Esophagus mucosa (tissue), 1 donor: ENCODE measurements around the gene GMNN. TPM values are rescaled to one million over a fixed set of nuclear protein-coding genes. Genes with fewer than 3 reads are reported as not detected.
"Not testable (repeated sequence)": the region's sequence is repeated elsewhere in the genome, so short reads cannot be mapped to it uniquely, and the experiment has no call there.

ENCODE experiments used
- ATAC-seq: fragments of 200-7000 bp; cut with Tn5 transposase; one replicate; pipeline ENCODE4 v1.9.1; 2020
- total RNA-seq: library from RNA; stranded (reverse); gene quantifications from one replicate; pipeline ENCODE4 v1.2.4, GENCODE V29; 2023
- donor health status: DM: yes; HTN: yes; CAD: no.

GMNN gene
- total RNA-seq: 14.9 TPM

DNA sequence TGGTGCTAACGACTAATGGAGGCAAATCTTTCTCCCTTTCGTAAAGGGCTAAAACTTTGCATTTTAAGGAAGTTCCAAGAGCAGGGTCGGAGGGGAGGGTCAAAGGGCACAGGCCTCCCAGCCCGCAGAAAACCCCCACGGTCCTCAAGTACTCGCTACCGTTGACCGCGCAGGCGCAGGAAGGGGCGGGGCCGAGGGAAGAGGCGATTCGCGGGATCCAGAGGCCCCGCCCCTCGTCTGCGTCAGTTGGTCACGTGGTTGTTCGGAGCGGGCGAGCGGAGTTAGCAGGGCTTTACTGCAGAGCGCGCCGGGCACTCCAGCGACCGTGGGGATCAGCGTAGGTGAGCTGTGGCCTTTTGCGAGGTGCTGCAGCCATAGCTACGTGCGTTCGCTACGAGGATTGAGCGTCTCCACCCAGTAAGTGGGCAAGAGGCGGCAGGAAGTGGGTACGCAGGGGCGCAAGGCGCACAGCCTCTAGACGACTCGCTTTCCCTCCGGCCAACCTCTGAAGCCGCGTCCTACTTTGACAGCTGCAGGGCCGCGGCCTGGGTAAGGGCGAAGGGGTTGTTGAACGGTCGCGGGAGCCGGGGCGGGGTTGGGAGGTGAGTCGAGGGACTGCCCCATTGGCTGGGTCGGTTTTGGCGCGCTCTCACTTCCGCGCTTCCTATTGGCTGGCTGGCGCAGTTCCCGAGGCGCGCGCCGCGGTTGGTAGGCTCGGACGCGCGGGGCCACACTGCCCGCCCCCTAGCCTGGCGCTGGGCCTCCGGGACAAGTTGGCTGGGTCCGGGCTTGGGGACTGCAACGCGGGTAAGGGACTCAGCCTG, at the start of gene GMNN:
TSS of gene GMNN (plus strand) at position 242 of the 824 bp plus-strand sequence. CDS start 2,310 bp downstream, outside the sequence.
- ATAC-seq: peak; percentile 97

DNA sequence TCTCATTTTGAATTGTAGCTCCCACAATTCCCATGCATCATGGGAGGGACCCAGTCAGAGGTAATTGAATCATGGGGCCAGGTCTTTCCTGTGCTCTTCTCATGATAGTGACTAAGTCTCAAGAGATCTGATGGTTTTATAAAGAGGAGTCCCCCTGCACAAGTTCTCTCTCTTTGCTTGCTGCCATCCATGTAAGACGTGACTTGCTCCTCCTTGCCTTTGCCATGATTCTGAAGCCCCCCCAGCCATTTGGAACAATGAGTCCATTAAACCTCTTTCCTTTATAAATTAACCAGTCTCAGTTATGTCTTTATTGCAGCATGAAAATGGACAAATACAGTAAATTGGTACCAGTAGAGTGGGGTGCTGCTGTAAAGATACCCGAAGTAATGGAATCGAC, 44.1 kb upstream of the GMNN start:
- ATAC-seq: not testable (repeated sequence)

DNA sequence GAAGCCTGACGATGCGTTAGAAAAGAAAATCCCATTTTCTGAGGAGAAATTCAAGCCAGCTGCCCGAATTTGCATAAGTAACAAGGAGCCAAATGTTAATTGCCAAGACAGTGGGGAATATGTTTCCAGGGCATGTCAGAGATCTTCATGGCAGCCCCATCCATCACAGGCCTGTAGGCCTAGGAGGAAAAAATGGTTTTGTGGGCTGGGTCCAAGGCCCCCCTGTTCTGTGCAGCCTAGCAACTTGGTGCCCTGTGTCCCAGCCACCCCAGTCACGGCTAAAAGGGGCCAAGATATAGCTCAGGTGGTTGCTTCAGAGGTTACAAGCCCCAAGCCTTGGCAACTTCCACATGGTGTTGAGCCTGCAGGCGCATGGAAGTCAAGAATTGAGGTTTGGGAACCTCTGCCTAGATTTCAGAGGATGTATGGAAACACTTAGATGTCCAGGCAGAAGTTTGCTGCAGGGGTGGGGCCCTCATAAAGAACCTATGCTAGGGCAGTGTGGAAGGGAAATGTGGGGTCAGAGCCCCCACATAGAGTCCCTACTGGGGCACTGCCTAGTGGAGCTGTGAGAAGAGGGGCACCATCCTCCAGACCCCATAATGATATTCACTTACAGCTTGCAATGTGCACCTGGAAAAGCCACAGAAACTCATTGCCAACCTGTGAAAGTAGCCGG, 43.1 kb upstream of the GMNN start:
- ATAC-seq: not testable (repeated sequence)

DNA sequence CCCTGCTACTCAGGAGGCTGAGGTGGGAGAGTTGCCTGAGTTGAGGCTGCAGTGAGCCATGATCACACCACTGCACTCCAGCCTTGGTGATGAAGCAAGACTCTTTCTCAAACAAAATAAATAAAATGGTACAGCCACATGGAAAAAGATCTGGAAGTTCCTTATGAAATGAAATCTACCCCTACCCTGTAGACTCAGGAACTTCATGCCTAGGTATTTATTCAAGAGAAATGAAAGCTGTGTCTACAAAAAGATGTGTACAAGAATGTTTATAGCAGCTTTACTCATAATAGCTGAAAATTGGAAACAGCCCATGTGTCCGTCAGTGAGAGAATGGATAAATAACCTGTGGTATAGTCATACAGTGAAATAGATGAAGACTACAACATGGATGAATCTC, 40.6 kb upstream of the GMNN start:
- no peak for ATAC-seq

DNA sequence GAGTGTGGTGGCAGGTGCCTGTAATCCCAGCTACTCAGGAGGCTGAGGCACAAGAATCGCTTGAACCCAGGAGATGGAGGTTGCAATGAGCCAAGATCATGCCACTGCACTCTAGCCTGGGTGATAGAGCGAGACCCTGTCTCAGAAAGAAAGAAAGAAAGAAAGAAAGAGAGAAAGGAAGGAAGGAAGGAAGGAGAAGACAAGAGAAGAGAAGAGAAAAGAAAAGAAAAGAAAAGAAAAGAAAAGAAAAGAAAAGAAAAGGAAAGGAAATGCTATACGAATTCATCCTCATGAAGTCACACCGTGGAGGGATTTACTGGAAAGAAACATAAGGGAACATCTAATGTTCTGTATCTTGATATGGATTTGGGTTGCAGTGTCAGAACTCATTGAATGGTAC, 40.0 kb upstream of the GMNN start:
- not testable (repeated sequence) for ATAC-seq

DNA sequence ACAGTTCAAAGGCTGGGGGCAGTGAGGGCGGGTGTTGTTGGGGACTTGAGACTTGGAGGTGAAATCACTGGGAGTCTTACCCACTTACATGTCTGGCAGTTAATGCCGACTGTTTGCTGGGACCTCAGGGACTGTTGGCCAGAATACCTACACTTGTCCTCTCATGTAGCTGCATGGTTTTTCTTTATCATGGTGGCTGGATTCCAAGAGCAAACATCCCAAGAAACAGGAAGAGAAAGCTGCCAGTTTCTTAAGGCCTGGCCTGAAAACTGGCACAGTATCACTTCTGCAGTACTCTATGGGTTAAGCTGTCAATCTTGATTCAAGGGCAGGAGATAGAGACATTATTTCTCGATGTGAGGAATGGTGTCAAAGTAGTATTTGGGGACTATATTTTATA, 36.0 kb upstream of the GMNN start:
- no peak for ATAC-seq

DNA sequence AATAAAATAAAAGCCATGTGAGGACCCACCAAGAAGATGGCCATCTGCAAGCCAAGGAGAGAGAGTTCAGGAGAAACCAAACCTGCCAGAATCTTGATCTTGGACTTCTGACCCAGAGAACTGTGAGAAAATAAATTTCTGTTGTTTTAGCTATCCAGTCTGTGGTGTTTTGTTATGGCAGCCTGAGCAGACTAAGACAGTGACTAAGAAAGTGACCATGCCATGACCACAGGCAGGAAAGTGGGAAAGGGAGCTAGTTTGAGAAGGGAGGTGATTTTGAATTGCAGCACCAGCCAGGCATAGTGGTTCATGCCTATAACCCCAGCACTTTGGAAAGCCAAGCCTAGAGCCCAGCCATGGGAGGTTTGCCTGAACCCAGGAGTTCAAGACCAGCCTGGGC, 33.9 kb upstream of the GMNN start:
- no peak for ATAC-seq

DNA sequence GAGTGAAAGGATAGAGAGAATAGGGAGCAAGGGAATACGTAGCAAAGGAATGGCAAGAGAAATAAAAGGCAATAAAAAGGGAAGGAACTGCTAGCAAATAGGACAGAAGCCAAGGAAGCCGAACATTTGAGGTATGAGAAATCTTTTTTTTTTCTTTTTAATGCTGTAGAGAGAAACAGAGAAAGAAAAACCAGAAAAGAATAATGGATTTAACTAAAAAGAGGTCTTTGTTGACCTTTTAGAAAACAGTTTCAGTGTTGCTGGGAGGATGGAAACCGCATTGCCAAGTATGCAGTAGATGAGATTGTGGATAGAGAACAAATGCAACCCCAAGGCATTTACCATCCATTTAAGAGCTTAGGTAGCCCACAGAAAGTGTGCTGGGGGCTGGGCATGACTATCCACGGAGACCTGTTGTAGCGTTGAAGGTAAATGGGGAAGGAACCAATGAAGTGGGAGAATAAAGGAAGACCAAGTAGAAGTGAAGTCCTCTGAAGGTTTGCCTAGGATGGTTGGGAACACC, 32.5 kb upstream of the GMNN start:
- no peak for ATAC-seq

DNA sequence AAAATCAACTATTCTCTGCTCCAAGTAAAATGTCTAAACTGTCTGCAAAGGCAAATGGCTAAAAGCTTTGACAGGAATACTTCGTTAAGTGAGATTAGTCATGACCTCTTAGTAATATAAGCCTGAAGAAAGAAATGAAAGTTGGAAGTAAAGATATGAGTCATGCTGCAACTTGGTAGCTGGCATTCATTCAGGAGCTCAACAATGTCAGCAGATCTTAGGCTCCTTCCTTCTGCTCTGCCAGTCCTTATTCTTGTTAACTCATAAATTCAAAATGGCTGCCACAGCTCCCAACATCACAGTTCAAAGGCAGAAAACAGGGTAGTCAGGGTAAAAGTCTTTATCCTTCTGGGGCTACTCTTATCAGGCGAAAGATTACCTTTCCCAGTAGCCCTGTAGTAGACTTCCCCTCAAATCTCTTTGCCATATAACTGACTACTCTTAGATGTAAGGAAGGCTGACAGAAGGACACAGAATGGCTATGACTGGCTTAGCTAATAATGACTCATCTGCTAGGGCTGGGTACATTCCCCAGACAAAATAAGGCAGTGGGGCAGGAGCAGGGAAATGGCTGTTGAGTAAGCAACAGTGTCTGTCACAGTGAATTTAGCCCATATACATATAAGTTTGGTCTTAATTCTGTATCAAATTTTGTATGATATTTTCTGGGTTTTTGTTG, 31.3 kb upstream of the GMNN start:
- ATAC-seq: peak; percentile 97

DNA sequence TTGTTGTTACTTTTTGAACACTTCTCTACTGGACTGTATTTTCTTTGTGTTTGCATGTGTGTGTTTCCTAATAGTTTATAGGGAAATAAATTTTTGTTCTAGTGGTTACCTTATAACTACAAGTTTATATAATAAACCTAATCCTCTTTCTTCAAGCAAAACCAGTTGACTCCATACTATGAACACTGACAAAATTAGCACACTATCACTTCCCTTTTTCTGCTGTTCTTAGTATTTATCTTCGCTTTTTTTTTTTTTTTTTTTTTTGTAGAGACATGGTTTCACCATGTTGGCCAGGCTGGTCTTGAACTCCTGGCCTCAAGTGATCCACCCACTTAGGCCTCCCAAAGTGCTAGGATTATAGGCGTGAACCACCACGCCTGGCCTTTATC, 30.8 kb upstream of the GMNN start:
- no peak for ATAC-seq

DNA sequence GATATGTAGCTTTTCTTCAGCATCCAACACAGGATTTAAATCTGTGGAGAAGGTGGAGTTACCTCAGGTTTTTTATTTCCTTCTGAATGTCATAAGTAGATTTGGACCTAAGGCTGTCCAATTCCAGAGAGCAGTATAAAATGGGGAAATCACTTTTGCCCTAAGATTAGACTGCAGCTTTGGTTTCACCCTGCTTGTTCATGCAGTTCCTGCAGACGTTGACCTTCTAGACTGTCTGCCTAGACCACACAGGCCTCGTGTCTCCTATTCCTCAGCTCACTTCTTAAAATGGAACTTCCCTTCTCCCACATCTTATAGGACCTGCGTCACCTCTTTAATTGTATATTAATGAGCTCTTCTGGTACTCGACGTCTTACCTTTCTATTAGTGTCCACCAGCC, 29.8 kb upstream of the GMNN start:
- ATAC-seq: no peak

DNA sequence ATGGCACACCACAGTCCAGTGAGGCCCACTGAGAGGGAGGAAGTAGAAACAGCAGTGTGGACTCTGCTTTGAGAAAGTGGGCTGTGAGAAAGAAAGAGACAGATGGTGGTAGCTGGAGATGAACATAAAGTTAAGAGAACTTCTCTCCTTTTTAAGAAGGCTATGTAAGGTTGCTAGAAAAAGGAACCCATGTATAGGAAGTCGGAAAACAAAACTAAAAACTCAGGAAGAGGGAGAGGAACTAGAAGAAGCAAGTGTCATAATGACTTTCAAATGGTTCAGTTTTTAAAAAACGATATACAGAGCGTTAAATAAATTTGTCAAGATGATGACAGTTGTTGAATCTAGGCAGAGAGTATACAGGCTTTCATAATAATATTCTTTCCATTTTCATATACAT, 25.4 kb upstream of the GMNN start:
- no peak for ATAC-seq

DNA sequence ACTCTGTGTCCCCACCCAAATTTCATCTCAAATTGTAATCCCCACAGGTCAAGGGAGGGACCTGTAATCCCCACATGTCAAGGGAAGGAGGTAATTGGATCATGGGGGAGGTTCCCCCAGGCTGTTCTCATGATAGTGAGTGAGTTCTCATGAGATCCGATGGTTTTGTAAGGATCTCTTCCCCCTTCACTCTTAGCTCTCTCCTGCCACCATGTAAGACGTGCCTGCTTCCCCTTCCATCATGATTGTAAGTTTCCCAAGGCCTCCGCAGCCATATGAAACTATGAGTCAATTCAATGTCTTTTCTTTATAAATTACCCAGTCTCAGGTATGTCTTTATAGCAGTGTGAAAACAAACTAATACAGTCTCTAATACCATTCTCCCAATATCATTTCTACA, 23.9 kb upstream of the GMNN start:
- ATAC-seq: not testable (repeated sequence)

DNA sequence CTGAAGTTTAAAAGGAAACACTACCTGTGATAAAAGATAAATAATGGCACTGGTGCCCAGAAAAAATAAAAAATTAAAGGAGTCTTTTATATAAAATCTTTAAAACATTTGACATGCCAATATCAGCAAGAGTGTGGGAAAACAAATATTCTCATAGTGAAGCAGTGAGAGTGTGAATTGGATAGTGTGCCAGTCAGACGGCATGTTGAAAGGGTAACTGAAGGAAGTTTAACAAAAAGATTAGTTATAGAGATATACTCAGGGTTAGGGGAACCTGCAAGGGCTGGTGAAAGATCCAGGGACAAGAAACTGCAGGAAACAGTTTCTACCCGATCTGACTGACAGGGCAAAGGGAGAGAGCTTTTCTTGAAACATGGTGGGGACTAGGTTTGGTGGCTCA, 22.2 kb upstream of the GMNN start:
- ATAC-seq: no peak

DNA sequence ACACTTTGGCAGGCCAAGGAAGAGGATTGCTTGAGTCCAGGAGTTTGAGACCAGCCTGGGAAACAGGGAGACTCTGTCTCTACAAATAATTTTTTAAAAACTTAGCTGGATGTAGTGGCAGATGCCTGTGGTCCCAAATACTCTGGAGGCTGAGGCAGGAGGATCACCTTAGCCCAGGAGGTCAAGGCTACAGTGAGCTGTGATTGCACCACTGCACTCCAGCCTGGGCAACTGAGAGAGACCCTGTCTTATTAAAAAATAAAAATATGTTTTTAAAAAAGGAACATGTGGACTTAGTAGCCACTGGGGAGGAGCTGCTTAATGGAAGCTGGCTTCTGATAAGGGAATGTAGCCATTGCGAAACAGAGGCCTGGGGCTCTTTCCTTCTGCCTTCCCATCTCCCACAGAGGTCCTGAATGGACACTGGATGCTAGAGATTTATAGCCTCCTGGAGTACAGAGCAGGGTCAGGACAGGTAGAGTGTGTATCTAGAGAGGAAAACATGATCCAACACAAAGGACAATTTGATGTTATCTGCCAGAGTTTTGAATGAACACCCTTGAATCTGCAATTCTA, 21.7 kb upstream of the GMNN start:
- no peak for ATAC-seq

DNA sequence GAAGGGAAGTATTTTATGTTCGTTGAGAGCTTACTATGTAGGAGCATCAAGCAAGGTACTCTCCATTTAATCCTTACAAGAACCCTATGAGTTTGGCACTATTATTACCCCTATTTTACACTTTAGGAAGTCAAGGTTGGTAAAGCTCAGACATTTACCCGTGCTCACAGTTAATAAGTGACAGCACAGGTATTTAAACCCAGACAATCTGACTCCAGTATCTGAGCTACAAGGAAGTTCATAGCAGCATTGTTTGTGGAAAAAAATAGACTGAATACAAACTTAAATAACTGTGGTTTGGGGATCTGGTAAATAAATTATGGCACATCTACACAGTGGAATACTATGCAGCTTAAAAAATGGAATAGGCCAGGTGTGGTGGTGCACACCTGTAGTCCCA, 21.2 kb upstream of the GMNN start:
- no peak for ATAC-seq

DNA sequence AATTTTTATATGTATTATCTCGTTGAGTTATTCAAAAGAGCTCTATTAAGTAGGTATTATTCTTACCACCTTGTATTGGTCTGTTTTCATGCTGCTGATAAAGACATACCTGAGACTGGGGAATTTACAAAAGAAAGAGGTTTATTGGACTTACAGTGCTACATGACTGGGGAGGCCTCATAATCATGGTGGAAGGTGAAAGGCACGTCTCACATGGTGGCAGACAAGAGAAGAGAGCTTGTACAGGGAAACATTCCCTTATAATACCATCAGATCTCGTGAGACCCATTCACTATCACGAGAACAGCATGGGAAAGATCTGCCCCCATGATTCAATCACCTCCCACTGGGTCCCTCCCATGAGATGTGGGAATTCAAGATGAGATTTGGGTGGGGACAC, 20.4 kb upstream of the GMNN start:
- ATAC-seq: not testable (repeated sequence)

DNA sequence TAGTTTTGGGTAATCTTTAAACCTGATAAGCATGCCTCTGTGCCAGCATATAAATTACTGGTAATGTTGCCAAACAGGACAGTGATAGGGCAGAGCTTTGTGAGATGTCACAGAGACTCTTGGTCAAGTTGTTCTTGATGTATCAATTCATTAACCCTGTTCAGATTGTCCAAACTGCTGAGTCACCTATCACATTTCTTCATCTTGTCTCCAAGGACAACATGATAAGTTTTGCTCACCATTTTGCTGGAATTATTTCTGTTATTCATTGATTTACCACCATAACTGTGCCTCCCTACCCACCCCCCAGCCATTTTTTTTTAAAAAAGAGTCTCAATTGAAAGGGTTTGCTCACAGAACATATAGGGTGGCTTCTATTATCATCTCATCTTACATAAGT, 19.5 kb upstream of the GMNN start:
- ATAC-seq: no peak

DNA sequence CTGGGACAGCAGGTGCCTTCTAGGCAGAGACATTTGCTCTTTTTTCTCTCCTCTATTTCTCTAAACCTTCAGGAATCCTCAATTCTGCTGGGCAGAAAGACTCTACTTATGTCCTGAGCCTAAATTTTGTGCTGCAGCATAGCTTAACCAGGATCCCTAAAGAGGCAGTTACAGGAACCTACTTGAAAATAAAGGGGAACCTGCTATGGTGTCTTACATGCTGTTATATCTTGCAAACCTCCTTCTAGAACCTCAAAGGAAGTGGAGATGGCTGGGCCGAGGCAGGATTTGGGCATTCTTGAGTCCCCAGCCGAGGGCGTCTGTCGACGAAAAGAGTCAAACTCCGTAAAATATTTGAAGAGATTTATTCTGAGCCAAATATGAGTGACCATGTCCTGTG, 17.1 kb upstream of the GMNN start:
- ATAC-seq: no peak

DNA sequence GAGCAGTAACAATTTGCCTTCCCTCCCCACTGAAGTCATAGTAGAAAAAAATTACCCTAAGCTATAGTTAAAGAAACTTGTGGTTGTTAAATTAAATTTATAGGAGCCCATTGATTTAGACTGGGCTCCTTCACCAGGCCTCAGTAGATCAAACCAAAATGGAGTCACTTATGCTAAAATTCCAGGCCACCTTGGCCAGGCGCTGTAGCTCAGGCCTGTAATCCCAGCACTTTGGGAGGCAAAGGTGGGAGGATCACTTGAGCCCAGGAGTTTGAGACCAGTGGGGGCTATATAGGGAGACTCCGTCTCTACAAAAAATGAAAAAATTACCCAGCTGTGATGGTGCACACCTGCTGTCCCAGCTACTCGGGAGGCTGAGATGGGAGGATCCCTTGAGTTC, 15.0 kb upstream of the GMNN start:
- no peak for ATAC-seq

DNA sequence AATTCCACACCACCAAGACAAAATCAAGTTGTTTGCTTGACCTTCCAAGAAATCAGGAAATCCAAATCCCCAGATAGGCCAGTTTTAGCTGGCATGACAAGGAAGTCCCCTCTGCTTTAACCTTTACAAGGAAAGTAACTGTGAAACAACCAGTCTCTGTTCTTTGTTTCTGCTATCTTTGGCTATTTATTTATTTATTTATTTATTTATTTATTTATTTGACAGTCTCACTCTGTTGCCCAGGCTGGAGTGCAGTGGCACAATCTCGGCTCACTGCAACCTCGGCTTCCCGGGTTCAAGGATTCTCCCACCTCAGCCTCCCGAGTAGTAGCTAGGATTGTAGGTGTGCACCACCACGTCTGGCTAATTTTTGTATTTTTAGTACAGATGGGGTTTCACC, 14.5 kb upstream of the GMNN start:
- ATAC-seq: no peak

DNA sequence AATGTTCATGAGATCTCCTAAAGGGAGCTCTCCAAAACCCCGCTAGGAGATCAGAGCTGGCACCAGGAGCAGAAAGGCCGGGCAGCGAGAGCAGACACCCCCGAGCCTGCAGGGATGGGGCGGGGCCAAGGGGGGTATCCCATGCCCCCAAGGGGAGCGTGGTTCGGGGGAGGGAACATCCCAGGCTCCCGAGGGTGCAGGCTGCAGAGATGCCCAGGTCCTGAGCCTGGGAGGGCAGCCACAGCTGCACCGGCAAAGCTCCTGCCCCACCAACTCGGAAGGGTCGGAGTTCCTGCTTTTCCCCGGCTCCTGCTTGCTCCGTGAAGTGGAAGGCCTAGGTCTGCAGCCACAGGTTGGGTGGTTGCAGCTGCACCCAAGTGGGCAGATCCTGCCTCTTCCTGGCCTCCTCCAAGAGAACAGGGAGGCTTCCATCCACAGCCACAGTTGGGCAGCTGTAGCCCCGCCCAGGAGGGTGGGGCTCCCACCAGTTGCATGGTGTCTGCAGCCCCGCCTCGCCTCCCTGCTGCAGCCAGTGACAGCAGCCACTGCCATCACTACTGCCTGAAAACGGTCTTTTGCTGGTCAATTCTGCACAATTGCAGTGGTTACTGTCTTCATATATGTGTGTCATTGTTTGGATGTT, 13.4 kb upstream of the GMNN start:
- ATAC-seq: peak; percentile 46

DNA sequence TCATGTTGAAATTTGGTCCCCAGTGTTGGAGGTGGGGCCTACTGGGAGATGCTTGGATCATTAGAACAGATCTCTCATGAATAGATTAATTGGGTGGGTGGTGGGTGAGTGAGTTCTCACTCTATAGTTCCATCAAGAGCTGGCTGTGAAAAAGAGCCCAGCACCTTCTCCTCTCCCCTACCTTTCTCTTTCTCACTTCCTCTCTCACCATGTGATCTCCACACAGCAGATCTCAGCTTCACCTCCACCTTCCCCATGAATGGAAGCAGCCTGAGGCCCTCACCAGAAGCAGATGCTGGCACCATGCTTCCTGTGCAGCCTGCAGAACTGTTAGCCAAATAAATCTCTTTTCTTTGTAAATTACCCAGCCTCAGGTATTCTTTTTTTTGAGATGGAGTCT, 12.9 kb upstream of the GMNN start:
- ATAC-seq: no peak
